GM12878 (cell line): ENCODE measurements around the gene CYTH3. TPM values are rescaled to one million over a fixed set of nuclear protein-coding genes. Genes with fewer than 3 reads are reported as not detected.

ENCODE experiments used
- ATAC-seq: fragments of 200-7000 bp; cut with Tn5 transposase; 3 replicates; pipeline ENCODE4 v1.9.1; 2020; ENCODE audit warnings: mild to moderate bottlenecking, moderate library complexity
- BruUV-seq: library from RNA; stranded (reverse); fragments of 400-500 nt; replicated peaks from 2 replicates; lab custom pipeline; 2021; lab: Mats Ljungman, UMichigan
- CTCF ChIA-PET: fragments of 300-600 bp; sonication (Branson Sonifier 250); formaldehyde crosslinking; extraction: SDS; loops from one replicate; lab custom pipeline; 2021; ENCODE audit warnings: inconsistent platforms; lab: Yijun Ruan, JAX
- POLR2A ChIA-PET: fragments of 350-600 bp; formaldehyde crosslinking; extraction: SDS; loops from one replicate; lab custom pipeline; 2021; ENCODE audit warnings: inconsistent platforms; lab: Charles Lee
- RAD21 ChIA-PET: fragments of 300-600 bp; sonication (Branson Sonifier 250); formaldehyde crosslinking; loops from one replicate; lab custom pipeline; 2023; ENCODE audit warnings: antibody characterized with exemption; ENCODE audit not compliant: unreplicated experiment; lab: Charles Lee
- SMC1A ChIA-PET: fragments of 300-600 bp; sonication (Branson Sonifier 250); formaldehyde crosslinking; loops from one replicate; lab custom pipeline; 2023; ENCODE audit not compliant: unreplicated experiment, uncharacterized antibody; lab: Charles Lee
- DNase-seq: peaks from one replicate; pipeline ENCODE4 v3.0.0-alpha.2; 2011; ENCODE audit warnings: low read depth, low spot score
- FAIRE-seq: peaks from 3 replicates; lab custom pipeline; 2011; peaks lifted over from hg19 to GRCh38; lab: Jason Lieb, UNC
- H2AFZ ChIP-seq: 2 replicates; pipeline ENCODE4 v1.6.0; 2011; ENCODE audit warnings: low read depth, low read length, control low read depth; ENCODE audit not compliant: control insufficient read depth
- H3K27ac ChIP-seq: 2 replicates; pipeline ENCODE4 v1.5.1; 2011; ENCODE audit warnings: control low read depth; ENCODE audit not compliant: control insufficient read depth, insufficient read depth
- H3K27me3 ChIP-seq, 2 experiments: replicated peaks in 1 of 2; 2 replicates each; pipeline versions ENCODE4 v1.6.0 to v1.6.1; 2011; ENCODE audit warnings: low read length in 1 of 2; ENCODE audit not compliant: control insufficient read depth in 2 of 2, insufficient read depth in 2 of 2
- H3K36me3 ChIP-seq, 2 experiments: 2 replicates each; pipeline ENCODE4 v1.5.1; 2011; ENCODE audit warnings: low read length in 1 of 2; ENCODE audit not compliant: control insufficient read depth in 2 of 2, insufficient read depth in 2 of 2
- H3K4me1 ChIP-seq: 2 replicates; pipeline ENCODE4 v1.6.1; 2011; ENCODE audit warnings: mild to moderate bottlenecking, low read length, moderate library complexity, mixed read lengths; ENCODE audit not compliant: control insufficient read depth, insufficient read depth
- H3K4me2 ChIP-seq: 2 replicates; pipeline ENCODE4 v1.6.0; 2011; ENCODE audit warnings: control low read depth; ENCODE audit not compliant: control insufficient read depth, insufficient read depth
- H3K4me3 ChIP-seq: fragments of 200-600 bp; sonication (generic); 2 replicates; pipeline ENCODE4 v1.5.1; 2016
- H3K79me2 ChIP-seq: 2 replicates; pipeline ENCODE4 v1.6.0; 2011; ENCODE audit warnings: low read length; ENCODE audit not compliant: control insufficient read depth, insufficient read depth
- H3K9ac ChIP-seq: 2 replicates; pipeline ENCODE4 v1.8.0; 2011; ENCODE audit warnings: low read length, control low read depth, mixed read lengths; ENCODE audit not compliant: control insufficient read depth, insufficient read depth
- H3K9me3 ChIP-seq: replicated peaks from 3 replicates; pipeline ENCODE4 v1.5.1; 2011; ENCODE audit warnings: mild to moderate bottlenecking, low read length; ENCODE audit not compliant: control insufficient read depth, insufficient read depth
- H4K20me1 ChIP-seq: 2 replicates; pipeline ENCODE4 v1.6.0; 2011; ENCODE audit not compliant: control insufficient read depth, insufficient read depth
- CHD1 ChIP-seq: IDR thresholded peaks from 2 replicates; pipeline ENCODE4 v1.6.1; 2012; ENCODE audit warnings: low read depth, low read length, improper control_type of control experiment
- IKZF1 ChIP-seq: fragments of 450-650 bp; conservative IDR thresholded peaks from 2 replicates; pipeline ENCODE4 v1.6.1; 2017; ENCODE audit warnings: antibody characterized with exemption, mild to moderate bottlenecking
- NFXL1 ChIP-seq: fragments of 450-650 bp; IDR thresholded peaks from 2 replicates; pipeline ENCODE4 v1.6.1; 2017; ENCODE audit warnings: antibody characterized with exemption, mild to moderate bottlenecking, borderline replicate concordance
- RELB ChIP-seq: fragments of 450-650 bp; IDR thresholded peaks from 2 replicates; pipeline ENCODE4 v1.6.1; 2017; ENCODE audit warnings: low read depth, mild to moderate bottlenecking, moderate library complexity
- SIN3A ChIP-seq: IDR thresholded peaks from 2 replicates; pipeline ENCODE4 v1.6.1; 2012; ENCODE audit warnings: low read depth, low read length, improper control_type of control experiment
- TCF7 ChIP-seq: IDR thresholded peaks from 2 replicates; pipeline ENCODE4 v1.6.1; 2014; ENCODE audit warnings: antibody characterized with exemption, borderline replicate concordance
- YBX1 ChIP-seq: fragments of 450-650 bp; IDR thresholded peaks from 2 replicates; pipeline ENCODE4 v1.6.1; 2016; ENCODE audit warnings: antibody characterized with exemption
- WGBS: methylation state at CpG from one replicate; pipeline ENCODE4 v1.1.6; 2016; ENCODE audit warnings: low lambda C conversion rate; ENCODE audit not compliant: insufficient replicate concordance, insufficient coverage; ENCODE audit errors: missing lambda C conversion rate; 5-methylcytosine and 5-hydroxymethylcytosine counted together
- in situ Hi-C: fragments of 300-500 bp; cut with MboI; formaldehyde crosslinking; loops from 9 replicates; pipeline ENCODE4 v1.14.3; 2018; ENCODE audit warnings: mixed read lengths
- intact Hi-C: fragments of 100-400 bp; cut with micrococcal nuclease; formaldehyde crosslinking; loops from one replicate; pipeline ENCODE4 v1.14.2; 2022; ENCODE audit not compliant: unreplicated experiment
- polyA plus RNA-seq, 11 experiments: library from polyadenylated mRNA; depleted of rRNA in 4 of 11; unstranded in 6 of 11; stranded (reverse) in 5 of 11; fragments of >200 nt; fragmentation: Nextera tagmentation in 4 of 11; fragmentation: Illumina TruSeq in 1 of 11; extraction: Ambion mirVana in 4 of 11; extraction: Trizol in 1 of 11; gene quantifications; 1 replicate in 1 of 11; 2 replicates in 10 of 11; pipeline versions ENCODE4 v1.2.1 to v1.2.3, GENCODE V29; 2011 to 2016; ENCODE audit warnings: inconsistent platforms in 2 of 11, missing spikeins in 2 of 11, low read depth in 1 of 11
- total RNA-seq, 4 experiments: library from RNA; depleted of rRNA in 3 of 4; stranded (reverse); fragments of >200 nt in 3 of 4; fragmentation: Illumina TruSeq in 1 of 4; extraction: Trizol in 1 of 4; gene quantifications; 2 replicates each; pipeline versions ENCODE4 v1.2.1 to v1.2.3, GENCODE V29; 2013 to 2021
- TF ChIP-seq, protein P1 (sequence below): IDR thresholded peaks from 2 replicates; pipeline ENCODE4 v1.6.1; 2011; ENCODE audit warnings: low read depth, low read length, improper control_type of control experiment, borderline replicate concordance
- TF ChIP-seq, protein P2 (sequence below): fragments of 150-350 bp; IDR thresholded peaks from 2 replicates; pipeline ENCODE4 v1.6.1; 2016; ENCODE audit warnings: low read depth, low read length

The CYTH3 gene
- total and polyA plus RNA-seq, 10 of the 15 experiments (the other 5 are each of a cell fraction or from before 2014, with no cell fraction given): 0.45 to 28.2 (median 15.7) TPM

DNA sequence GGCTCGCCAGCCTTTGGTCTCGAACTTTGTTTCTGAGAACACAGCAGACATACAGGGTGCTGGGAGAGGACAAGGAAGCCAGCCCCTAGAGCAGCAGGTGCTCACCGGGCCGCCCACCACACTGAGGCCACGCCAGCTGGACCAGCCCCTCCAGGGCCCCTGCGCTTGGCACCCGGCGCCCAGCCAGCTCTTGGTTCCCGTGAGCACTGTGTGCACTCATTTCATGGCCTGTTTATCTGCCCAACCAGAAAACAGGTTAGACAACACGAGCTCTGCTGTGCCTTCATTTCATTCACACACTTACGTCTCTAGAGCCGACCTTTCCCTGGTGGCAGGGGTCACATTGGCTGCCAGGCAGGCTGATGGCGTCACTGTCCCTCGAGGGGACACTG, 104.0 kb downstream of the CYTH3 start:
- in situ Hi-C loops: no loop called here
- Histone ChIP-seq H3K9me3 (no peaks in the 10 kb centered on the region), H3K36me3 (peaks cover 2 to 13% of the 10 kb centered on the region in 2 experiments; a peak in 3 of 4 replicates), H3K27ac (no peak overlapping the region), H3K4me3 (no peak overlapping the region), H4K20me1 (no peaks in the 10 kb centered on the region), H3K27me3 (no peaks in the 10 kb centered on the region), H2AFZ (no peak overlapping the region), H3K9ac (no peak overlapping the region), H3K4me1 (no peaks in the 10 kb centered on the region), H3K79me2 (no peaks in the 10 kb centered on the region), H3K4me2 (no peak overlapping the region)
- no peak for FAIRE-seq
- TF ChIP-seq IKZF1 (no peak), TCF7 (no peak)
- no TSS peak for BruUV-seq
- DNase-seq: no peak
- intact Hi-C loops: no loop called here
- 81% methylated on average over 14 of the region's 14 CpGs for WGBS
- ChIA-PET SMC1A (no interaction called here), CTCF (no interaction called here), RAD21 (no interaction called here), POLR2A (interaction anchor here (1.2 kb wide), 1 partner anchor 428 kb away, joined by 7 read pairs; no protein-coding TSS in a partner anchor)
- ATAC-seq: no peak

DNA sequence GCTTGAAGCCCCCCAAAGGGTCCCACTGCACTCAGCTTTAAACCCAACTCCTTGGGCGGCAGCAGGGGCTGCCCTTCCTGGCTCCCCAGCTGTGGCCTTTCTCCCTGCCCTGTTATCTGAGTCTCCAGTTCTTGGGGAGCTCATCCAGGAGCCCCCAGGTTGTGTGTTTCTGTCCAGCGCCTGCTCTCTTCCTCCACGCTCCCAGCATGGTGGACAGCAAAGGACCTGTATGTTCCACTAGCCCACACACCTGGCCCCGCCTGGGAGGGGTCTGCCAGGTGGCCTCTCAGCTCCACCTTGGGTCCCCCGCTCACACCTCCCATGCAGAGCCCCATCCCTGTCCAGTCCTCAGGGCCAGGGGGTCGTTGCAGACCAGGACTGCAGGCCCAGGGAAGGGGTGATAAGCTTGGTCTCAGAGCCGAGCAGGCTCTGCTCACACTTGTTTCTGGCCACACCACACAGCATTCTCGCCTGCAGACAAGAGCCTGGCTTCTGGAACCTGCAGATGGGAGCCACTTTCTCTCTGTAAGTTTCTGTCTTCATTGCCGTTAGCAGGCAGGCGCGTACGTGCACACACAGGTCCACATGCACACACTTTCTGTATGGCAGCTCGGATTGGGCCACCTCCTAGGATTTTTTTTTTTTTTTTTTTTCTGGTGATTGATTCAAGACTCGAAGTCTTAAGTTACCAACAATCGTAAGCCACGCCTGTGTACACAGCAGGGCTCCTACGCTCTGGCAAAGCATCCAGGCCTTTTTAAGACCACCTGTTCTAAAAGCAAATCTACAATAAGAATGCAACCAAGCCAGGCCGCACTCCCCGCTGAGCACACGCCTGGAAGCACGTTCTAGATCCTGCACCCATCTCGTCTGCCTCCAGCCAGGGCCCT, 104.6 kb downstream of the CYTH3 start:
- no peak overlapping the region for H3K9ac ChIP-seq
- no peaks in the 10 kb centered on the region for H3K4me1 ChIP-seq
- no TSS peak for BruUV-seq
- H3K9me3 ChIP-seq: no peaks in the 10 kb centered on the region
- intact Hi-C loops: no loop called here
- no peak overlapping the region for H3K4me3 ChIP-seq
- ChIA-PET SMC1A (interaction anchor here (0.6 kb wide), 1 partner anchor 54 kb away, joined by 3 read pairs; no protein-coding TSS in a partner anchor), CTCF (interaction anchor here (0.5 to 1.6 kb wide), 3 partner anchors 27 to 147 kb away, joined by 3 to 5 read pairs (median 4); no protein-coding TSS in a partner anchor), POLR2A (interaction anchor here (1.2 kb wide), 1 partner anchor 427 kb away, joined by 7 read pairs; no protein-coding TSS in a partner anchor), RAD21 (no interaction called here)
- FAIRE-seq: no peak
- no peak for DNase-seq
- H3K4me2 ChIP-seq: no peak overlapping the region
- no peak overlapping the region for H2AFZ ChIP-seq
- no peak overlapping the region for H3K27ac ChIP-seq
- in situ Hi-C loops: no loop called here
- H4K20me1 ChIP-seq: no peaks in the 10 kb centered on the region
- WGBS: 94% methylated on average over 22 of the region's 22 CpGs
- H3K27me3 ChIP-seq: no peaks in the 10 kb centered on the region
- peaks cover 3 to 15% of the 10 kb centered on the region in 2 experiments; a peak in 3 of 4 replicates for H3K36me3 ChIP-seq
- no peak for ATAC-seq
- H3K79me2 ChIP-seq: no peaks in the 10 kb centered on the region
- TF ChIP-seq RELB (no peak), SIN3A (no peak), NFXL1 (no peak), YBX1 (no peak), CHD1 (no peak)
- TF ChIP-seq, protein P1, sequence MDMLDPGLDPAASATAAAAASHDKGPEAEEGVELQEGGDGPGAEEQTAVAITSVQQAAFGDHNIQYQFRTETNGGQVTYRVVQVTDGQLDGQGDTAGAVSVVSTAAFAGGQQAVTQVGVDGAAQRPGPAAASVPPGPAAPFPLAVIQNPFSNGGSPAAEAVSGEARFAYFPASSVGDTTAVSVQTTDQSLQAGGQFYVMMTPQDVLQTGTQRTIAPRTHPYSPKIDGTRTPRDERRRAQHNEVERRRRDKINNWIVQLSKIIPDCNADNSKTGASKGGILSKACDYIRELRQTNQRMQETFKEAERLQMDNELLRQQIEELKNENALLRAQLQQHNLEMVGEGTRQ: no peak
- TF ChIP-seq, protein P2, sequence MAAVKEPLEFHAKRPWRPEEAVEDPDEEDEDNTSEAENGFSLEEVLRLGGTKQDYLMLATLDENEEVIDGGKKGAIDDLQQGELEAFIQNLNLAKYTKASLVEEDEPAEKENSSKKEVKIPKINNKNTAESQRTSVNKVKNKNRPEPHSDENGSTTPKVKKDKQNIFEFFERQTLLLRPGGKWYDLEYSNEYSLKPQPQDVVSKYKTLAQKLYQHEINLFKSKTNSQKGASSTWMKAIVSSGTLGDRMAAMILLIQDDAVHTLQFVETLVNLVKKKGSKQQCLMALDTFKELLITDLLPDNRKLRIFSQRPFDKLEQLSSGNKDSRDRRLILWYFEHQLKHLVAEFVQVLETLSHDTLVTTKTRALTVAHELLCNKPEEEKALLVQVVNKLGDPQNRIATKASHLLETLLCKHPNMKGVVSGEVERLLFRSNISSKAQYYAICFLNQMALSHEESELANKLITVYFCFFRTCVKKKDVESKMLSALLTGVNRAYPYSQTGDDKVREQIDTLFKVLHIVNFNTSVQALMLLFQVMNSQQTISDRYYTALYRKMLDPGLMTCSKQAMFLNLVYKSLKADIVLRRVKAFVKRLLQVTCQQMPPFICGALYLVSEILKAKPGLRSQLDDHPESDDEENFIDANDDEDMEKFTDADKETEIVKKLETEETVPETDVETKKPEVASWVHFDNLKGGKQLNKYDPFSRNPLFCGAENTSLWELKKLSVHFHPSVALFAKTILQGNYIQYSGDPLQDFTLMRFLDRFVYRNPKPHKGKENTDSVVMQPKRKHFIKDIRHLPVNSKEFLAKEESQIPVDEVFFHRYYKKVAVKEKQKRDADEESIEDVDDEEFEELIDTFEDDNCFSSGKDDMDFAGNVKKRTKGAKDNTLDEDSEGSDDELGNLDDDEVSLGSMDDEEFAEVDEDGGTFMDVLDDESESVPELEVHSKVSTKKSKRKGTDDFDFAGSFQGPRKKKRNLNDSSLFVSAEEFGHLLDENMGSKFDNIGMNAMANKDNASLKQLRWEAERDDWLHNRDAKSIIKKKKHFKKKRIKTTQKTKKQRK: no peak
